Stromal cell of bone marrow (primary cell): ENCODE measurements around the gene RBMS3.

Source experiments
- DNase-seq: peaks from one replicate; pipeline ENCODE4 v3.0.0-alpha.2; 2012; ENCODE audit warnings: low read depth

The RBMS3 gene

DNA sequence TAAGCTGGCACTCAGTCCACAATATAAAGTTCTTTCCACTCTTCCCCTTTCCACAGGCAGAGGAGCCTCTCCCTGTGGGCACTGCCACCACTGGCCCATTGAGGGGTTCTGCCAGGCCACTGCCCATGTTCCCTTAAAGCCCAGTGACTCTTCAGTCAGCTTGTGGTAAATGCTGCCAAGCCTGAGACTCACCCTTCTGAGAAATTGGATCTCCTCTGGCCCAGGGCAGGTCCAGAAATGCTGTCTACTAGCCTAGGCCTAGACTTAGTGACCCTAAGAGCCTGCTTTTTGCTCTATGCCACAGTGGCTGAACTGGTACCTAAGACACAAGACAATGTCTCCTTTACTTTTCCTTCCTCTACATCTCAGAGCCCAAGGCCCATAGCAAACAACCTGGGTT lies 295.8 kb downstream of the RBMS3 start:
- no peak for DNase-seq

DNA sequence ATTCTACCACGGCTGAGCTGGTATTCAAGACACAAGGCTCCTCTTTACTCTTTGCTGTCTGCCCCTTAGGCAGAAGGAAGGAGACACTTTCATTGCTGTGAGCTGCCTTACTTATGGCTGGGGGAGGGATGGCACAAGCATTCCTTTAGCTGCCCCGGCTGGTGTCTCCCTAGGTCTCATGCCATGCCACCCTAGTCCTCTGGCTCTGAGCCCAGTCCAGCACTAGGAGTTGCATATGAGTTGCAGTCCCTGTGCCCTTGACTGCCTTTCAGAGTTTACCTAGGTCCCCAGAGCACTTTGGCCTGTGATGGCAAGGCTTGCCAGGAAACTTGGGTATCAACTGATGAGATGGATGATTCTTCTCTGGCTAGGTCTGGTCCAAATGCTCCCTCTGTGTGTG lies 296.4 kb downstream of the RBMS3 start:
- DNase-seq, result no peak

DNA sequence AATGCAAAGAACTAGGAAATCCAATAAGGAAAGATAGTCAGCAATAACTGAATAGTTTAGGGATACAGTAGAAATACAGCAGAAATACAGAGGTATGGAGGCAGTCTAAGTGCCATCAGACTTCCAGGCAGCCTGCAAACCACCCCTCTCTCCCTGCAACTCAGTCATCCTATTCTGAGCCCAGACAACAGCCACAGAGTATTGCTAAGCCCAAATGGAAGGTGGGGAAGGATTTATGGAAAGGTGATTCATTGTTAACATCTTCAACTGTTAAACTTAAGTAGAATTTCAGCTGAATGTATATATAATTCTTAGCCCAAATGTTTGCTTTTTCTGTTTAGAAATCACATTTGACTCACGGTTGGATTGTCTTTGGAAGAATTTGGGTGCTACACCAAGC lies 300.4 kb downstream of the RBMS3 start:
- no peak for DNase-seq

DNA sequence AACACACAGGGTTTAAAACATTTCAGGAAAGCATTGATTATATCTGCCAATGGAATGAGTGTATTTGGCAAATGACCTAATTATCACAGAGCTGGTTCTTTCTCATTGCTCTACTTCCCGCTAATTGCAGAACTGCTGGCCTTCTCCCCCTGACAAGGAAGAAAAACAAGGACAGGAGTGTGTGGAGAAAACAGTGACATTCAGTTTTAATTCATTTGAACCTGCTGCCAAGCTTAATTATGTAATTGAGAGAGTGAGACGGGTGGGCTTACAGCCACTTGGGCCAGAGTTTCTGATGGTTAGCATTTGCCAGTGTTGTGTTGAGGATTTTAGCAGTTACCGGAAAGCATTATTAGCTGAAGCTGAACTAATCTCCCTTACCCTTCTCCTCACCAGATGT lies 301.4 kb downstream of the RBMS3 start:
- no peak for DNase-seq

- no peak for DNase-seq
Measured at GRCh38 chr3:29583861-29584260, 303.0 kb downstream of the RBMS3 start.

GRCh38 chr3:29585368-29585767 lies 304.5 kb downstream of the RBMS3 start:
- no peak for DNase-seq

DNA sequence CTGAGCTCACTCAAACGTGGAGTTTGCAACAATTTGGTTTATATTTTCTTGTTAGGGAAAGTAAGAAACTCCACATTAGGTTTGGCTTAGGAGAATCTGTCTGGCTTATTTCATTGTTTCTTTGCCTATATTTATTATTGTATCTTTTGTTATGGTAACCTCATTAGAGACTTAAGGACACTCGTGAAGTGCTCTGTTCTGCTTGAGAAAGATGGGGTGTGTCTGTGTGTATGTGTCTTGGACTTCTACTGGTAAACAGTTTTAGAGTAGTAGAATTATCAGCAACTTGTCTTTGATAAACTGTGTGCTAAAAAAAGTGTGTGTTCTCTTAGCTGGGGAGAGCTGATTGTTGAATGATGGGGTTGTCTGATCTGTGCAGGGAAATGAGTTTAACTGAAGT lies 306.5 kb downstream of the RBMS3 start:
- no peak for DNase-seq

DNA sequence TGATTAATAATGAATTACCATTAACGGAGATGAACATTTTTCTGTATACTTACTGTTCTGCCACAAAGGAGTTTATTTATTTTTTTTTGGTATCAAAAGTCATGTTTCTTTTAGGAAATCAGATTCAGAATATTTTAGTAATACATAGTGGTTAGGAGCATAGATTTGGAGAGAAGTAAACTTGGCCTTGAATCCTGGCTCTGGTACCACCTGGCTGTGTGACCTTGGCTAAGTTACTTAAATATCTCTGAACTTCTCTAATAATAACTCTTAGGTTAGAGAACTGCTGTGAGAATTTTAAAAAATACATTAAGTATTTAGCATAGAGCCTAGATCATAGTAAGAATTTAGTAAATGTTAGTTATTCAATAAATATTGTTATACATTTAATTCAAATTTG lies 309.1 kb downstream of the RBMS3 start:
- no peak for DNase-seq

- no peak for DNase-seq
Measured at GRCh38 chr3:29590461-29590860, 309.6 kb downstream of the RBMS3 start.

DNA sequence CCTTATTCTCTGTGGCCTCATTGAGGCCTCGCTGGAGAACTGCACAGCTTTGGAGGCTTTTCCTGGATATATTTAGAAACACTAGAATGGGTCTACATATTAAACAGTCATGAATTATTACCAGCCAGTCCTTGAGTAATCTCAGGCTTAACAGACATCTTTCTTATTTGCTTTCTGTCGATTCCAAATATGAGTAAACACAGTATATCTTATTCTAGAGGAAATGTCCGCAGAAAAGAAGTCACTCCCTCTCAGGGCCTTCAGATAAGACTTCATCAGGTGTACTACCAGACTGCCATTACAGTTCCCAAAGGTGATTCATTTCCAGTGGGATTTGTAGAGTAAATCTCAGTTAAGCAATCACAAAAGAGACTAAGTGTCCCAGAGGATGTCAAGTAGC lies 310.7 kb downstream of the RBMS3 start:
- DNase-seq, result no peak

GRCh38 chr3:29593802-29594201 lies 312.9 kb downstream of the RBMS3 start:
- no peak for DNase-seq

GRCh38 chr3:29594261-29594660 lies 313.4 kb downstream of the RBMS3 start:
- DNase-seq, result no peak

DNA sequence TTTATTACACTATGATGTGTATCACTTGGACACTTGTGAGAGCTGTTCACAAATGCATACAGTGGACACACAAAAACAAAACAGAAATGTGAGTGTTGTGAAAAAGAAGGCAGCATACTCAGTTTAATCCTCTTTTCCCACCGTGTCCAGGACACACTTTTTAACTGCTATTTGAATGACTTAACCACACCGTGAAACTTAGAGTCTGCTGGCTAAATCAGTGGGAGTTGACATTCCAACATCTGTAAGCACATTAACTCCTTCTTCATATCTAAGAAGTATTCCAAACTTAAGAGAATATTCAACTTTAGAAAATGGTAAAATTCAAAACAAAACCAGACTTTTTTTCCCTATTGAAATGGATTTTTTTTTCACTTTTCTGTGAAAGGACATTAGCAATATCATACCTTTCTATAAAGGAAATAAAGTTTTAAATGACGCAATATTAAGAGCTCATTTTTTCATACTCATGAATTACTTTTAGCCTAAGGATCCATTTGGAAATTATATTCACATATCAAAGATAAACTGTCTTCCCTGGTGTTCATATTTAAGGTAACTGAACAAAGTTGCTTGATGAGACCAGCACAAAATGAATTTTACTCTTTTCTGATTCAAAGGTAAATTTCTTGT lies 316.6 kb downstream of the RBMS3 start:
- DNase-seq, result no peak

DNA sequence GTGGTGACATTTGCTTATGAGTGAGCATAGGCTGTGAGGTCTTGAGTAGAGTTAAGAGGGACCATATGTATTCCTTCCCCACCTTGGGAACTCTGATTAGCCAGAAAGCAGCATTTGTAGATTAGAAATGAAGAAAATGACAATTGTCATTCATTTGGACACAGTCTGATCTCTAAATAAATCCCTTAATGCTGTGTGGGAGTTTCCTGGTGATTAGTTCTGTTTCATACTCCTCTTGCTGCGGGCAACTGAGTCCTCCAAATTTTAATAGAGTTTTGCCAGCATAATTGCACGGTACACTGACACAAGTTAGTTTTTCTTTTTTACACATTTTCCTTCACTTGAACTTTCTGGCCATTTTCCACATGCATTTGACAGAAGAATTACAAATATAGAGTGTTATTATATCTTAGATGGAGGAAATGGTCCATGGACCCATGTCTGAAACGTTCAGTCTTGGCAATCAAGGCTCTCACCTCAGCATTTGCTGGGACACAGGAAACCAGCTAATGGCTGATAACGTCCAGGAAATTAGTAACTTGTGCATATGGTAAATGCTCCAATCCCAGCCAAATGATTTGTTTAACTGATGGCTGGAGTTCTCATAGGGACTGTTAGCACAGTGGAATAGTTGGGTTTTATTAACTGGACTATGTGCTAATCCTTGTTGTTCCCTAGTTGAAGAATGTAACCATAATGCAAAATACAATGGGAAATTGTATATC lies 321.2 kb downstream of the RBMS3 start:
- no peak for DNase-seq

DNA sequence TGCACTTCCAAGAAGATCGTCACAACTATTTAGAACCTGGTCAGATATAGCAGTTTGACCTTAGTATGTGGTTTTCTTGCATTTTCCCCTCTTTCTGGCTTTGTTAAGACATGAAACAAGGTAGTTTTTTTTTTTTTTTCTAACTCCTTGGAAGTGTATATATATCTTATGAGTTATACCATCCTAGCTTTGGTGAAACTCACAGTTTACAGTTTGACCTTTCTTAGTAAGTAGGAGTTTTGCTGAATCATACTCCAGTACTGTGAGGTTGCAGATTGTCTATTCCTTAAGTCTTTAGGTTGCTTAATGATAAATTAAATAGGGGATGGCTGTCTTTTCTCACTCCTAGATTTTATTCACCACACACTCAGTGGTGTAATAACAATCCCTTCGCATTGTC lies 325.0 kb downstream of the RBMS3 start:
- peak; percentile 40 for DNase-seq

DNA sequence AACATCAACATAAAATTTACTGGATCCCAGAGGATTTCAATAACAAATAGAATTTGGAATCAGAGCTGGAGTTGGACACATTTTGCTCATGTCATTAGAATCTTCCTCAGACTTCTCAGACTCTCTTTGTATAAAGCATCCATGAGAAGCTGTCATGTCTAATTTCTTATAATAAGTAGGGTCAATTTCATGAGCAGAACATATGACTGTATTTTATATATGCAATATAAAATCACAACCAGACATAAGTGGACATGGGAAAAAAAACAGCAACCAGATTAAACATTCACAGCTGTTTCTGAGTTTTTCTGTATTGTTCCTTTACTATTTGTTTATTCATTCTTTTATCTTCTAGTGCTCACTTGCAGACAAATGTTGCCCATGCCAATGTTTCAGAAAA lies 325.5 kb downstream of the RBMS3 start:
- no peak for DNase-seq

DNA sequence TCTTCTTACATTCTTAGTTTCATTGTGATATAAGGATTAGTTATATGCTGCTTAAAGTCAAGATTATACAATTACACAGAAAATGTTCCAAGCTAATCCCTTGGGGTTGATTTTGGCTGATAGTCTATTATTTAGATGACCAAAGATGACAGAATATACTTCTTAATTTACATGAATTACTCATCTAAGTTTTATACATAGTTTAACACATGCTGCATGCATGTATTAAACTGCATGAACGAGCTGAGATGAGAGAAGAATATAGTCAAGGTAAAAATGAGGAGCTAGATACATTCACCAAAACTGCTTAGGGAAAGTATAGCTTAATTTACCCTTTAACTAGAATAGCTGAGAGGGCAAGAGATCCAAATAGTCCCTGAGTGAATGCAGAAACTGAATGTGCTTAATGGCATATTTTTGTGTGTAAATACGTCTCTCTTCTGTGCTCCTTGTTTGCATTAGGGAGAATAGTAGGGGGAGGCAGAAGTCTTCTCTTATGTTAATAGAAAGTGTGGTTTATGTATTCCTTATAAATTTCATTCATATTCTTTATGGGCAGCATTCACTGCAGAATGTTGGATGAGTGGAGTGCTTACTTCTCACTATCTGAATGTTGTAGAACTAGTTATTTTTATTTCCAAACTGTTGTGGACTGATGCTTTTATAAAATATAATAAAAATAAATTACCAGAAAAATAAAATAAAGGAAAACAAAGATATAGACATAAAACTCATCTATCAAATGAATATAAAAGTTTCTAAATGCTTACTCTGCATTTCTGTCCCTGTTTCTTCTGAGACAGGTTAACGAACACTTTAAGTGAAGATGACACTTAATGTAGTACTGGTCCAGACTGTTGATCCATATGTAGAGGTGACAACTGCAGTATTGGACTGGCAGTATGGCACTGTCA lies 327.8 kb downstream of the RBMS3 start:
- no peak for DNase-seq

GRCh38 chr3:29609328-29609811 lies 328.5 kb downstream of the RBMS3 start:
- no peak for DNase-seq

GRCh38 chr3:29610781-29611180 lies 329.9 kb downstream of the RBMS3 start:
- no peak for DNase-seq

- no peak for DNase-seq
Measured at GRCh38 chr3:29611252-29611651, 330.4 kb downstream of the RBMS3 start.

GRCh38 chr3:29612536-29612935 lies 331.7 kb downstream of the RBMS3 start:
- no peak for DNase-seq

DNA sequence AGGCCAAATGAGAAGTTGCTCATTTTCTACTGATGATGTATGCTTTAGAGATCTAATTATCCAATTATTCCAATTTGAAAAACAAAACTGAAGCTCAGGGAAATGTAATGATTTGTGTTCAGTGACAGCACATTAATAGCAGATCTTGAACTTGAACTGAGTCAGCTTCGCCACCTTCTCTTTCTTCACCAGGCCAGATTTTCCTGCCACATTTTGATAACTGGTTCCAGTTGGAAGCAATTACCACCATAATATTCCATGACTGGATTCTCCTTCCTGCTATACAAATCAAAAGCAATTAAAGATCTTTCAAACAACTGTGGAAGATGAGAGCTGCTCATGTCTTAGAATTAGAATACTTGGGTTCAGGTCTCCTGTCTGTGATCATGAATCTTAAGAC lies 334.1 kb downstream of the RBMS3 start:
- no peak for DNase-seq
